ENCODE data around the gene CYB561.
A peak's percentile ranks its signal among the peaks of the same experiment; 100 is the strongest.
"Not testable (repeated sequence)": the region's sequence is repeated elsewhere in the genome, so short reads cannot be mapped to it uniquely, and the experiment has no call there.

Gene CYB561

GRCh38 chr17:63475491-63476412 lies 29.6 kb upstream of the CYB561 start:
- no peak for FAIRE-seq

GRCh38 chr17:63474586-63475460 lies 28.7 kb upstream of the CYB561 start:
- DNase-seq (ENCODE audit: insufficient read length, low spot score), result no peak
- TF ChIP-seq POLR2A (IDR thresholded peaks at IDR 0.05; ENCODE audit: low read depth, low read length), result no peak
- FAIRE-seq, result no peak

More at GRCh38 chr17:63475491-63476412, 29.6 kb upstream of the CYB561 start:
- no peak for TF ChIP-seq POLR2A (IDR thresholded peaks at IDR 0.05; ENCODE audit: low read depth, low read length)
- no peak for DNase-seq (ENCODE audit: insufficient read length, low spot score)

- FAIRE-seq, result no peak
These were observed 28.1 kb upstream of the CYB561 start for GRCh38 chr17:63474174-63474573.

GRCh38 chr17:63468099-63468498 lies 22.0 kb upstream of the CYB561 start:
- not testable (repeated sequence) for DNase-seq (ENCODE audit: insufficient read length, low spot score); FAIRE-seq

More at GRCh38 chr17:63474174-63474573, 28.1 kb upstream of the CYB561 start:
- peak; percentile 76 for DNase-seq (ENCODE audit: insufficient read length, low spot score)
- no peak for TF ChIP-seq POLR2A (IDR thresholded peaks at IDR 0.05; ENCODE audit: low read depth, low read length)

GRCh38 chr17:63464691-63465236 lies 18.7 kb upstream of the CYB561 start:
- DNase-seq (ENCODE audit: insufficient read length, low spot score) (no peak), FAIRE-seq (no peak)
- TF ChIP-seq POLR2A (IDR thresholded peaks at IDR 0.05; ENCODE audit: low read depth, low read length), result no peak

- FAIRE-seq (no peak), DNase-seq (ENCODE audit: insufficient read length, low spot score) (no peak)
- no peak for TF ChIP-seq POLR2A (IDR thresholded peaks at IDR 0.05; ENCODE audit: low read depth, low read length)
These were observed 17.7 kb upstream of the CYB561 start for GRCh38 chr17:63463771-63464170.

- DNase-seq (ENCODE audit: insufficient read length, low spot score) (no peak), FAIRE-seq (no peak)
- no peak for TF ChIP-seq POLR2A (IDR thresholded peaks at IDR 0.05; ENCODE audit: low read depth, low read length)
These were observed 13.9 kb upstream of the CYB561 start for GRCh38 chr17:63460018-63460417.

- no peak for TF ChIP-seq POLR2A (IDR thresholded peaks at IDR 0.05; ENCODE audit: low read depth, low read length)
- FAIRE-seq (no peak), DNase-seq (ENCODE audit: insufficient read length, low spot score) (no peak)
These were observed 12.4 kb upstream of the CYB561 start for GRCh38 chr17:63458478-63458877.

- DNase-seq (ENCODE audit: insufficient read length, low spot score), result no peak
- TF ChIP-seq POLR2A (IDR thresholded peaks at IDR 0.05; ENCODE audit: low read depth, low read length), result no peak
- FAIRE-seq, result no peak
These were observed 9.3 kb upstream of the CYB561 start for GRCh38 chr17:63455417-63455816.

- FAIRE-seq (no peak), DNase-seq (ENCODE audit: insufficient read length, low spot score) (no peak)
- no peak for TF ChIP-seq POLR2A (IDR thresholded peaks at IDR 0.05; ENCODE audit: low read depth, low read length)
These were observed 8.8 kb upstream of the CYB561 start for GRCh38 chr17:63454915-63455314.

- FAIRE-seq; DNase-seq (ENCODE audit: insufficient read length, low spot score): not testable (repeated sequence)
These were observed 8.3 kb upstream of the CYB561 start for GRCh38 chr17:63454357-63454756.

- FAIRE-seq, result no peak
- TF ChIP-seq POLR2A (IDR thresholded peaks at IDR 0.05; ENCODE audit: low read depth, low read length), result no peak
These were observed 7.0 kb upstream of the CYB561 start for GRCh38 chr17:63452962-63453551.

GRCh38 chr17:63452046-63452961 lies 6.2 kb upstream of the CYB561 start:
- FAIRE-seq (no peak), DNase-seq (ENCODE audit: insufficient read length, low spot score) (no peak)
- no peak for TF ChIP-seq POLR2A (IDR thresholded peaks at IDR 0.05; ENCODE audit: low read depth, low read length)

More at GRCh38 chr17:63452962-63453551, 7.0 kb upstream of the CYB561 start:
- no peak for DNase-seq (ENCODE audit: insufficient read length, low spot score)
